Stimulated activated CD4-positive, alpha-beta T cell treated with anti-CD3 and anti-CD28 coated beads, Interleukin-15, amount 100 ng/mL, for 24 hours (primary cell): ENCODE measurements around the gene BTBD16.

Source experiments
- DNase-seq: peaks from one replicate; pipeline ENCODE4 v3.0.0-alpha.2; 2020

Gene BTBD16

GRCh38 chr10:122271076-122271475 lies at the start of gene BTBD16:
Gene BTBD16 (plus strand): TSS chr10:122271296. CDS start chr10:122275082, 3,786 bp downstream.
- DNase-seq = no peak

DNA sequence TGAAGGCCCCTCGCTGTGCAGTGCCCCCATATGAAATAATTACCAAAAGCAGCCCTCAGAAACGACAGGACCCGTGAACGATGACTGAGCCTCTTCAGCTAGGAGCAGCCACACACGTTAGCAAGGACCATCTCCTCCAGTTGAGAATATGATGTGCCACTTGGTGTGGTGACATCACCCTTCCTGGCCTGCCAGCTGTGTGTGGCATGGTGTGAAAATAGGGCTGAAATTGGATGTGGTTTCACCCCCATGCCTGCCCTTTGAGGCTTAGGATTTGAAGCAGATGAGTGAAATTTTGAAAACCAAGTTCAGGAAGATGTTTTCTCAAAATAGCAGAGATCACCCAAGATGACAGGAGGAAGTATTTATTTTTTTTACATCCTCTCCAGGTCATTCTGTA lies 49.1 kb upstream of the BTBD16 start:
- DNase-seq = no peak

DNA sequence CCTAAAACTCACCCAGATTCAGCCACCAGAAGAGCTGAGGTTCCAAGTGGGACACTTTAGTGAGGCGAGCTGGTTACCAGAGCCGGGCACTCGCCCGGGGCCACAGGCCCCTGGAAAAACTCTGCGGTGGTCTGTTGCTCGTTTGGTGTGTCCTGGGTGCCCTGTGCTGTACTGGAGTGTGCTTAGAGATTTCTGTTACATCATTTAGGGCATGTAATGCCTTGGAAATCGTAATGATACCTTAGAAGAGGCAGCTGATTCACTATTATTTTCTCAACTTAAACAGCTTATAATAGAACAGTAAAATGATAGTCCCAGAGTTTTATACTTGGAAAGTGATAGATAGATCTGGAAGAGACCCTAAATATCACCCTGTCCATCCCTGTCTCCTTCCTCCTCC lies 48.5 kb upstream of the BTBD16 start:
- DNase-seq = no peak

- no peak for DNase-seq
Measured at GRCh38 chr10:122224159-122224558, 46.9 kb upstream of the BTBD16 start.

DNA sequence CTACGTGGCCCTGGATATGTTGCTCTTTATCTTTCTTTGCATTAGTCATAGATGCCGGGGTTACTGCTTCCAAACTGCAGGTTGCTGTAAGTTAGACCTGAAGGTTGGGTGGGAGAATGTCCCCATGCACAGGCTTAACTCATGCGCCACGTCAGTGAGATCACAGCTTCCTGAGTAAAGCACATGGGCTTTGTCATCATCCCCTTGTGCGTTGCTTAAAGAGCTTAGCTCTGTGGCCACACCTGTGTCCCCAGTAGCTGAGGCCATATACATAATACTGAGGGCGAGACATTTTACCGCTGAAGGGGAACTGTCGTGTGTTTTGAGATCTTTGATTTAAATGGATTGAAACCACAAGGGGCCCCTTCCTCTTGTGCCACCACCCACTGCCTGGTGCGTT lies 45.8 kb upstream of the BTBD16 start:
- DNase-seq = no peak

DNA sequence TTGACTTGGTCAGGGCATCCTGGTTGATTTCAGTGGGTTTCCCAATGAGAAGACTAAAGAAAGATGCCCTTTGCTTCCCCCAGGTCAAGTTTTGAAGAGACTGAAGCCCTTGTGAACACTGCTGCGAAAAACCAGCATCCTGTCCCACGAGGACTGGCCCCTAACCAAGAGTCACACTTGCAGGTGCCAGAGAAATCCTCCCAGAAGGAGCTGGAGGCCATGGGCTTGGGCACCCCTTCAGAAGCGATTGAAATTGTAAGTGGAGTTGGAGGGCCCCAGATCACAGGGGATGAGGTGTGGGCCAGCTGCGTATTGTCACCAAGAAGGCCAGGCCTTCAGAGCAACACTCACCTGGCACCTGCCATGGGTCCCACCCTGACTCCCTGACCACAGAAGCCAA lies 43.3 kb upstream of the BTBD16 start:
- no peak for DNase-seq

- no peak for DNase-seq
Measured at GRCh38 chr10:122229666-122230065, 41.4 kb upstream of the BTBD16 start.

DNA sequence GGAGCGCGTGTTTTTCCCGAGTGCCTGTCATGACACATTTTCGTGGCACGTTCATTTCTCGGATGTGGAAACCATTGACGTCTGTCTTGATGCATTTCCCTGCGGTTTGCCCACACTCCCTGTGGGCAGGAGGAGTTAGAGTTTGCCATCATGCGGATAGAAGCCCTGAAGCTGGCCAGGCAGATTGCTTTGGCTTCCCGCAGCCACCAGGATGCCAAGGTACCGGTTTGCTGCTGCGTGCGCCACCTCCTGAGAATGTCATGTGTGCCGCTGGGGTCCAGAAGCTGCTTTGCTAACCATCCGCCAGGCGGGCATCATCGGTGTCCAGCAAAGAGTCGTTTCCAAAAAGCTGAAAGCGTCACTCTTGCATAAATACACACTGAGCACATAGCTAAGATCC lies 40.9 kb upstream of the BTBD16 start:
- no peak for DNase-seq

GRCh38 chr10:122232769-122233168 lies 38.3 kb upstream of the BTBD16 start:
- no peak for DNase-seq

GRCh38 chr10:122233857-122234348 lies 37.2 kb upstream of the BTBD16 start:
- no peak for DNase-seq

DNA sequence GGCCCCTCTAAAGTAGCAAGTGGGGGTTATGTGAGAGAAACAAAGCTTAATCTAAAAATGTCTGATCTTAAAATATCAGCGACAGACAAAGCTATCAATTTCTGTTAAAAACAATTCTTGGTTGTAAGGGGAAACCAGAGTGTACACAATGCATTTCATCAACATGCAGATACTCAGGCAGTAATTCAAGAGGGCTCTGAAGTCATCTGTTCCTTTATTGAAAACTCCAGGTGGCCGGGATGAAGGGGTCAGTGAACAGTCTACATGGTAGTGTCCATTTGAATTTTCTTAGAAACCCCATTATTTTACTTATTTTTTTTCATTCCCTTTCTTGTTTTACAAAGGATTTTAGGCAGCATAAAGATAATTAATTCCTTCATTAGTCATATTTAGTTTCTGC lies 36.7 kb upstream of the BTBD16 start:
- no peak for DNase-seq

GRCh38 chr10:122236690-122237306 lies 34.3 kb upstream of the BTBD16 start:
- no peak for DNase-seq

- DNase-seq = no peak
Measured at GRCh38 chr10:122237331-122237990, 33.6 kb upstream of the BTBD16 start.

DNA sequence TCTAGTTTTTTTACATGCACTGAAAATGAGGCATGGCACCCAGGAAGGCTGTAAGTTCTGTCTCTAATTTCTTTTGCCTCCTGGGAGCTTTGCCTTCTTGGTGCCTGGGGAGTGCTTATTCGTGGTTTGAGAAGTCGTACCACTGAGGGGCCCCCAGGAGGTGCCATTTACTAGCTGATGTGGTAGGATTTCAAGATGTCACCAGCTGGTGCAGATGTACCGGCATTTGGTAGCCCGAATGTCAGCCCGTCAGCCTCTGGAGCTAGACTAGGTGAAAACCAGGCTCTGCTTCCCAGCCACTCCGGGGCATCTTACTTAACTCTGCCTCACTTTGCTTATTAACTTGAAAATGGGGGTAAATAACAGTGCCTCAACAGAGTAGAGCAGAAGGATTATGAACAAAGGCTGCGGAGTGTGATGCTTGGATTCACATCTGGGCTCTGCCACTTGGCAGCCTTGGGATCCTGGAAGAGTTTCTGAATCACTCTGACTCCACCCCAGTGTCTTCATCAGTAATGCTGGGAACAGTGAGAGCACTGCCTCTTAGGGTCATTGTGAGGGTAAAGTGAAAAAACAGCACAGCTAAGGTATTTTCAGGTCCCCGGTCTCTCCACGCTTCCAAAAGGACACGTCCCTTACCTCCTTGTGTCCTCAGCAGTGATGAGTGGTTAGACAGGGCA lies 31.4 kb upstream of the BTBD16 start:
- DNase-seq = no peak

DNA sequence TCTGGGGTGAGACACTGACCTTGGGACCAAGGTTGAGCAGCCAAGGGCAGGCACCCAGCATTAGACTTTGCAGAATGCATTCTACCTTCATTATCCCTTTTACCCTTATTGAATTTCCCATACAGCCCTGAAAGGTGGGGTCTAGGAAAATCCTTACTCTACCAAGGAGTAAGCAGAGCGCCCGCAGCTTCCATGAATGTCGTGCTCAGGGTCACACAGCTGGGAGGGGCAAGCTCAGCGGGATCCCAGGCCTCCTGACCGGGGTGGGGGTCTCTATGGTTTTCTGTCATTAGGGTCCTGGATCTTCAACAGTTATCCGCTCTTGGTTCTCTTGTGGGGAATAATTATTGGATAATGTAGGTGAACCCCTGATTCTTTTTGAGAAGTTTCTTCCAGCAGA lies 30.7 kb upstream of the BTBD16 start:
- DNase-seq = no peak

- DNase-seq = no peak
Measured at GRCh38 chr10:122241836-122242235, 29.3 kb upstream of the BTBD16 start.

GRCh38 chr10:122243550-122243949 lies 27.5 kb upstream of the BTBD16 start:
- DNase-seq = no peak

DNA sequence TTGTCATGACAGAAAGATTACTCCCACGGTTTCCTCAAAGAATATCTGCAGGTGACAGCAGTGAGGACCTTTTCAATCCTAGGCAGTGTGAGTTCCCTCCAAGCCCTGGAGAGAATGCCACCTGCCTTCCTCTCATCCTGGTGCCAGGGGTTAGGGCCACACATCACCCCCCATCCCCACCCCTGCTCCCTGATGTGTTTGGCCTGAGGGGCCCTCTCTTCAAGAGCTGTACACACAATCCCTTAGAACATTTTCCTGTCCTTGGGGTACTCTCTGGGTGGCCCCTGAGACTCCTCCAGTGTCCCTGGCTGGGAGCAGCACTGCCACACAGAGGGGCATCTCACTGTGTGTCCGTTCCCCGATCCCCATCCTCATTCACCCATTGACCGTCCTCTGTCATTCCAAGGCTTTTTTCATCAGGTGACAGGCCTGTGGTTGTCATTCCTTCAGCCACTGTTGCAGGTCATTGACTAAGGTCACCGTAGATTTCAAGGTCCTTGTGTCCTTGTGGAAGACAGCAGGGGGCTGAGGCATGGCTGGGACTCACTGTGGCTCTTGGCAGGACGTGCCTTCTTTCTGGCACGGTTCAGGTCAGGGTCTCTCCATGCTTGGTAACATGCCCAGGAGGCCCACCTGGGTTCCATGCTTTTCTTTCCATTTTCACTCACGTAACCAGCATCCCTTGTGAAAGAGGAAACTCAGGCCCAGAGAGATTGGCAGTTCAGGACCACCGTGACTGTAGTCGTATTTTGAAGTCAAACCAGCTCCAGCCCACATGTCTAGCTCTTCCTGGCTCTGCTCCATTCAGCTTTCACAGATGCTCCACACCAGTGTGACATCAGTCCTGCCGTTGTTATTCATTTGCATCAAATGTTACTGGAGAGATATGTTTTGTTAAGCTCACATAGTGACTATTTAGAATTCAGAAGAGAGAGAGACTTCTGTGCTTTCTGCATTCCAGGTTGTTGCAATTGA lies 26.8 kb upstream of the BTBD16 start:
- no peak for DNase-seq

GRCh38 chr10:122245136-122245535 lies 26.0 kb upstream of the BTBD16 start:
- no peak for DNase-seq

GRCh38 chr10:122245897-122246296 lies 25.2 kb upstream of the BTBD16 start:
- DNase-seq = no peak

DNA sequence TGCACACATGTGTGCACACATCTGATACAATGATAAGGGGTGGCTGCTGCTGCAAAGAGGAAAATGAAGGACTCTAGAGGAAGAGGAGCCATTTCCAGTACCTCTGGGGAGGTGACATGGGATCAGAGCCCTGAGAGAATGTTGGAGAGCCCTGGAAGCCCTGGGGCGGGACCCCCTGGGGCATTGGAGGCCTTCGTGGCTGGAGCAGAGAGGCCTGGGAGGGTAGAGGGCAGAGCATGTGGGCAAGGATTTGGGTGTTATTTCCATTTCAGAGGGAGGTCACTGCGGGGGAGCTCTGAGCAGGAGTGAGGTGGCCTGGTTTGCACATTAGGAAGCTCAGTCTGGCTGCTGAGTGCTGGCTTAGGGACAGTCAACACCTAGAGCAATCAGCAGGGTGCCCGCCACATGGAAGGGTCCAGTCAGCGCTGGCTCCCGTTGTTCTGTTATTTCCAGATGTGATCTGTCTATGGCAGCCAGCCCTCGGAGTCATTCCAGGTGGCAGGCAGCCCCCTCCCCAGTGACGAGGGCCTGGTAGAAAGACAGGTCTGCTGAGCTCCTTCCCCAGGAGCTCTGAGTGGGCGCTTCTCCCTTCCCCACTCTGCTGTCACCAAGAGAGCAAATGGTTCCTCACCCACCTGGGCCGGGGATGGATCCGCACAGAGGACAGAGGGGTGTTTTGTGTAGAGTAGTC lies 24.1 kb upstream of the BTBD16 start:
- DNase-seq = no peak
